Loucy (cell line): Measurements from ENCODE around the gene SMAP2.
"Not testable (repeated sequence)": the region's sequence is repeated elsewhere in the genome, so short reads cannot be mapped to it uniquely, and the experiment has no call there.

Experiments
- H2AFZ ChIP-seq: fragments of 200-600 bp; sonication (generic); 2 replicates; pipeline ENCODE4 v1.6.0; 2016; ENCODE audit warnings: antibody characterized with exemption, mild to moderate bottlenecking, low read length, moderate library complexity
- H3F3A ChIP-seq: fragments of 200-600 bp; 2 replicates; pipeline ENCODE4 v1.6.0; 2016; ENCODE audit warnings: antibody characterized with exemption, low read depth, mild to moderate bottlenecking
- H3K27me3 ChIP-seq: fragments of 200-600 bp; sonication (generic); 2 replicates; pipeline ENCODE4 v1.6.1; 2014; ENCODE audit warnings: low read length, mild to moderate bottlenecking; ENCODE audit not compliant: insufficient read depth, poor library complexity, severe bottlenecking
- H3K36me3 ChIP-seq: fragments of 200-600 bp; sonication (generic); 2 replicates; pipeline ENCODE4 v1.6.1; 2016; ENCODE audit warnings: low read length; ENCODE audit not compliant: insufficient read depth
- H3K4me1 ChIP-seq: fragments of 200-600 bp; sonication (generic); 2 replicates; pipeline ENCODE4 v1.5.1; 2014; ENCODE audit warnings: low read length, mild to moderate bottlenecking; ENCODE audit not compliant: insufficient read depth, poor library complexity, severe bottlenecking
- H3K4me2 ChIP-seq: fragments of 200-600 bp; sonication (generic); 2 replicates; pipeline ENCODE4 v1.6.0; 2014; ENCODE audit warnings: antibody characterized with exemption, low read length, low read depth, mild to moderate bottlenecking; ENCODE audit not compliant: poor library complexity, severe bottlenecking
- H3K4me3 ChIP-seq: fragments of 200-600 bp; sonication (generic); 2 replicates; pipeline ENCODE4 v1.5.1; 2014; ENCODE audit warnings: low read length, mild to moderate bottlenecking, mixed read lengths; ENCODE audit not compliant: poor library complexity, severe bottlenecking
- H3K79me2 ChIP-seq: fragments of 200-600 bp; sonication (generic); 2 replicates; pipeline ENCODE4 v1.6.1; 2014; ENCODE audit warnings: low read length; ENCODE audit not compliant: insufficient read depth
- H3K9ac ChIP-seq: fragments of 200-600 bp; sonication (generic); 2 replicates; pipeline ENCODE4 v1.6.0; 2014; ENCODE audit warnings: mild to moderate bottlenecking, low read depth, low read length, moderate library complexity; ENCODE audit not compliant: poor library complexity, severe bottlenecking
- H3K9me2 ChIP-seq: fragments of 200-600 bp; sonication (generic); replicated peaks from 2 replicates; pipeline ENCODE4 v1.6.1; 2016; ENCODE audit warnings: low read depth, low read length, mixed read lengths
- H3K9me3 ChIP-seq: fragments of 200-600 bp; sonication (generic); 2 replicates; pipeline ENCODE4 v1.6.1; 2014; ENCODE audit warnings: mild to moderate bottlenecking, antibody characterized with exemption, low read length, low read depth; ENCODE audit not compliant: insufficient read depth
- H4K20me1 ChIP-seq: fragments of 200-600 bp; sonication (generic); 2 replicates; pipeline ENCODE4 v1.6.0; 2014; ENCODE audit warnings: antibody characterized with exemption, low read length, mild to moderate bottlenecking; ENCODE audit not compliant: insufficient read depth, poor library complexity, severe bottlenecking
- CTCF ChIP-seq: fragments of 200-600 bp; sonication (generic); conservative IDR thresholded peaks from 2 replicates; pipeline ENCODE4 v1.5.1; 2014; ENCODE audit warnings: mild to moderate bottlenecking, antibody characterized with exemption, low read length
- EZH2phosphoT487 ChIP-seq: fragments of 200-600 bp; IDR thresholded peaks from 2 replicates; pipeline ENCODE4 v1.6.1; 2018; ENCODE audit warnings: antibody characterized with exemption, mild to moderate bottlenecking, moderate library complexity, borderline replicate concordance

The SMAP2 gene

GRCh38 chr1:40388456-40389321, 15.2 kb downstream of the SMAP2 start:
- peaks cover 66% of the 10 kb centered on the region for H3K79me2 ChIP-seq
- H3K4me2 ChIP-seq, H3K9me2 ChIP-seq, H3K9me3 ChIP-seq, H3K9ac ChIP-seq, H3K4me3 ChIP-seq, H4K20me1 ChIP-seq, H3K36me3 ChIP-seq, H3K27me3 ChIP-seq, H3F3A ChIP-seq, H2AFZ ChIP-seq: not testable (repeated sequence)
- H3K4me1 ChIP-seq = peaks cover 32% of the 10 kb centered on the region

GRCh38 chr1:40389322-40389803, 15.8 kb downstream of the SMAP2 start:
- Histone ChIP-seq H3K4me2 (no peak overlapping the region), H3K9me3 (no peaks in the 10 kb centered on the region), H3K9ac (no peak overlapping the region), H3K9me2 (no peaks in the 10 kb centered on the region), H3K79me2 (peaks cover 65% of the 10 kb centered on the region), H3K36me3 (peaks cover 5% of the 10 kb centered on the region; the same call in 1 of the 2 replicates), H3K4me3 (no peak overlapping the region), H2AFZ (no peak overlapping the region), H3K27me3 (no peaks in the 10 kb centered on the region), H3K4me1 (peaks cover 25% of the 10 kb centered on the region), H3F3A (peaks cover 7% of the 10 kb centered on the region; the same call in 1 of the 2 replicates), H4K20me1 (no peaks in the 10 kb centered on the region)
- TF ChIP-seq EZH2phosphoT487 = no peak
- TF ChIP-seq CTCF = no peak

GRCh38 chr1:40389871-40390560, 16.5 kb downstream of the SMAP2 start:
- H4K20me1 ChIP-seq = no peaks in the 10 kb centered on the region
- peaks cover 5% of the 10 kb centered on the region; the same call in 1 of the 2 replicates for H3K36me3 ChIP-seq
- H3K9ac ChIP-seq = no peak overlapping the region
- no peaks in the 10 kb centered on the region for H3K9me2 ChIP-seq
- no peak overlapping the region for H3K4me2 ChIP-seq
- no peak overlapping the region for H2AFZ ChIP-seq
- H3K9me3 ChIP-seq = no peaks in the 10 kb centered on the region
- no peak overlapping the region for H3K4me3 ChIP-seq
- peaks cover 25% of the 10 kb centered on the region for H3K4me1 ChIP-seq
- peaks cover 65% of the 10 kb centered on the region for H3K79me2 ChIP-seq
- TF ChIP-seq EZH2phosphoT487 (no peak), CTCF (no peak)
- no peaks in the 10 kb centered on the region for H3K27me3 ChIP-seq
- peaks cover 7% of the 10 kb centered on the region; the same call in 1 of the 2 replicates for H3F3A ChIP-seq
